Astrocyte (in vitro differentiated cells and primary cell): ENCODE results near the gene SLC25A48.

Experiments
- CTCF ChIP-seq: IDR thresholded peaks from 2 replicates; pipeline ENCODE4 v1.5.1; 2011; ENCODE audit warnings: low read depth, mild to moderate bottlenecking, inconsistent platforms, low read length, moderate library complexity; ENCODE audit not compliant: insufficient read depth
- EZH2 ChIP-seq: IDR thresholded peaks from 2 replicates; pipeline ENCODE4 v1.6.1; 2012; ENCODE audit warnings: mild to moderate bottlenecking, low read length, inconsistent platforms; ENCODE audit not compliant: insufficient read depth

- no peak for TF ChIP-seq CTCF
- no peak for TF ChIP-seq EZH2
Measured at GRCh38 chr5:135920199-135920598, 85.7 kb downstream of the SLC25A48 start.
